22Rv1 (cell line): ENCODE data around the gene CHD6.

ENCODE experiments used
- ZFX ChIP-seq: fragments of 450-650 bp; IDR thresholded peaks from 2 replicates; pipeline ENCODE4 v1.6.1; 2017; ENCODE audit warnings: antibody characterized with exemption, borderline replicate concordance
- TF ChIP-seq, protein P1 (sequence below): fragments of 450-650 bp; IDR thresholded peaks from 2 replicates; pipeline ENCODE4 v1.5.1; 2017; ENCODE audit warnings: mild to moderate bottlenecking

DNA sequence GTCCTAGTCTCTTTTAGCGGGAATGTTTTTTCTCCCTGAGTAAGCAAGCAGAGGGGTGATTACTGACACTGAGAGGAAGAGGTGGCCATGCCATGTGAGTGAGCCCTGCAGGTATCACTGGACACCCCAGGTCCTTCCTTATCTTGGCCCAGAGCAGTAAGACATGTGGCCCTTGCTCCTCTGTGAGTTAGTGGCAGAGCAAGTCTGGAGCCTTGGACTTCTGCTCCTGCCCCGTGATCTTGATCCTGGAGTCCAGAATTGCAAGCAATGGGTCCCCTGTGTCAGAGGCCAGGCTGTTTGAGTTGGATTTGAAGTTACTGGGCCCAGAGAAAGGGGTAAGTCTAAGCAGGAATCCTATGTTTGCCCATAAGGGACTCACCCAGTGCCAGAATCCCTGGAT lies 159.4 kb downstream of the CHD6 start:
- TF ChIP-seq, protein P1, sequence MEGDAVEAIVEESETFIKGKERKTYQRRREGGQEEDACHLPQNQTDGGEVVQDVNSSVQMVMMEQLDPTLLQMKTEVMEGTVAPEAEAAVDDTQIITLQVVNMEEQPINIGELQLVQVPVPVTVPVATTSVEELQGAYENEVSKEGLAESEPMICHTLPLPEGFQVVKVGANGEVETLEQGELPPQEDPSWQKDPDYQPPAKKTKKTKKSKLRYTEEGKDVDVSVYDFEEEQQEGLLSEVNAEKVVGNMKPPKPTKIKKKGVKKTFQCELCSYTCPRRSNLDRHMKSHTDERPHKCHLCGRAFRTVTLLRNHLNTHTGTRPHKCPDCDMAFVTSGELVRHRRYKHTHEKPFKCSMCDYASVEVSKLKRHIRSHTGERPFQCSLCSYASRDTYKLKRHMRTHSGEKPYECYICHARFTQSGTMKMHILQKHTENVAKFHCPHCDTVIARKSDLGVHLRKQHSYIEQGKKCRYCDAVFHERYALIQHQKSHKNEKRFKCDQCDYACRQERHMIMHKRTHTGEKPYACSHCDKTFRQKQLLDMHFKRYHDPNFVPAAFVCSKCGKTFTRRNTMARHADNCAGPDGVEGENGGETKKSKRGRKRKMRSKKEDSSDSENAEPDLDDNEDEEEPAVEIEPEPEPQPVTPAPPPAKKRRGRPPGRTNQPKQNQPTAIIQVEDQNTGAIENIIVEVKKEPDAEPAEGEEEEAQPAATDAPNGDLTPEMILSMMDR, result no peak
- TF ChIP-seq ZFX, result no peak
